Stimulated activated effector memory CD8-positive, alpha-beta T cell treated with anti-CD3 and anti-CD28 coated beads, Interleukin-12 subunit alpha, Interleukin-12 subunit beta, amount 100 ng/mL, for 72 hours (primary cell): Measurements from ENCODE around the gene CA7.

Experiments
- ATAC-seq: fragments of 150-1000 bp; cut with Tn5 transposase; 2 replicates; pipeline ENCODE4 v1.10.0; 2021
- DNase-seq, 2 donors: peaks; one replicate each; pipeline ENCODE4 v3.0.0; 2021 to 2022; ENCODE audit warnings: low spot score in 2 of 2
- H3K27ac Mint-ChIP-seq: one replicate; pipeline ENCODE4 v1.8.0; 2022; ENCODE audit warnings: mild to moderate bottlenecking, mixed read lengths
- H3K36me3 Mint-ChIP-seq: one replicate; pipeline ENCODE4 v1.8.0; 2022; ENCODE audit warnings: mild to moderate bottlenecking, mixed read lengths
- H3K4me1 Mint-ChIP-seq: one replicate; pipeline ENCODE4 v1.8.0; 2022; ENCODE audit warnings: mixed read lengths
- H3K4me3 Mint-ChIP-seq: one replicate; pipeline ENCODE4 v1.8.0; 2022; ENCODE audit warnings: mild to moderate bottlenecking, mixed read lengths
- H3K9me3 Mint-ChIP-seq: one replicate; pipeline ENCODE4 v1.8.0; 2022; ENCODE audit warnings: mixed read lengths

The CA7 gene

DNA sequence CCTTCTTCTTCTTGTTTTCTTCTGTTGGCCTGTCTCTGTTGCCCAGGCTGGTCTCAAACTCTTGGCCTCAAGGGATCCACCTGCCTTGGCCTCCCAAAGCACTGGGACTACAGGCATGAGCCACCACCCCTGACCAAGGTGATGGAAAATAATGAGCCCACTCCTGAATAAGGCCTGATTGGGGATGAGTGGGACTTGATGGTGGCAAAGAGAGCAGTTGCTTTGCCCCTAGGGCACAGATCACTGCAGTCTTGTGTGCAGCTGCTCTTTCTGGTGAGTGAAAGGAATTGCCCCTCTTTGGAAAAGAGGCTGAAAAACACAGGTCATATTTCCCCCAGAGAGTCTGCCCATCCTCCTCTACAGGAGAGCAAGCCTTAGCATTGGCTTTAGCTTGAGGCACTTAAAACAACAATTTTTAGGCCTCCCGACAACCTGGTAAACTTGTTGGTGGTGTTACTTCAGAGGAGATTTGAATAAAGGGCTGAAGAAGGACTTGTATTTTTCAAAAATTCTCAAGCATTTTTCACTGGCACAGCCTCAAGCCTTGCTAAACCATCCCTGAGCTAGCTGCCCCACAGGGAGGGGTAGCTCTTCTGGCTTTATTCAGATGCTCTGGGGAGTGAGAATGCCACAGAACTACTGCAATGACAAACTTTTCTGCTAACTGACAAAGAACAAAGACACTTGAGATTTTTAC lies 30.0 kb downstream of the CA7 start:
- DNase-seq (peak in 1 of 2 donors; percentile 66), ATAC-seq (peak; percentile 57)
- Mint-ChIP-seq H3K27ac (peak overlapping the region; percentile 97), H3K4me1 (peaks cover 61% of the 10 kb centered on the region), H3K9me3 (peaks cover 4% of the 10 kb centered on the region), H3K36me3 (peaks cover 29% of the 10 kb centered on the region), H3K4me3 (peak overlapping the region; percentile 84)

DNA sequence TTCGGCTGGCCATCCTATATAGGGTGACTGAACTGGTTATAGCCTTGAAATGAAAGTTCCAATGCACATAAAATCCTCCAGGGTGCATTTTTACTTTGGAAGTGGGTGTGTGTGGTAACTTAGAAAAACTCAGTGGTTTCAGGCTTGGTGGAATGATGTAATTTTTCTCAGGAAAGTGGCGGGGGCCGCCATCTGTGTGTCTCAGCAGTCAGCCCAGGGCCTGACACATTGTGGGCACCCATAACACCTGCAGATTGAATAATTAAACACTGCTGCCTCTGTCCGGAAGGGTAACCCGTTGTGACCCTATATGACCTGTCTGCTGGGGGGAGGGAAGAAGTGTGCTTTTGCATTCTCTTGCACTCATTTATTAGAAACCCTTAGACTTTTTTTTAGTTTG lies 33.9 kb downstream of the CA7 start:
- H3K9me3 Mint-ChIP-seq, result peaks cover 4% of the 10 kb centered on the region
- peaks cover 57% of the 10 kb centered on the region for H3K4me1 Mint-ChIP-seq
- peak overlapping the region; percentile 97 for H3K4me3 Mint-ChIP-seq
- H3K36me3 Mint-ChIP-seq, result peaks cover 50% of the 10 kb centered on the region
- H3K27ac Mint-ChIP-seq, result peak overlapping the region; percentile 84
- DNase-seq (peak; percentile 47 to 77), ATAC-seq (peak; percentile 66)

DNA sequence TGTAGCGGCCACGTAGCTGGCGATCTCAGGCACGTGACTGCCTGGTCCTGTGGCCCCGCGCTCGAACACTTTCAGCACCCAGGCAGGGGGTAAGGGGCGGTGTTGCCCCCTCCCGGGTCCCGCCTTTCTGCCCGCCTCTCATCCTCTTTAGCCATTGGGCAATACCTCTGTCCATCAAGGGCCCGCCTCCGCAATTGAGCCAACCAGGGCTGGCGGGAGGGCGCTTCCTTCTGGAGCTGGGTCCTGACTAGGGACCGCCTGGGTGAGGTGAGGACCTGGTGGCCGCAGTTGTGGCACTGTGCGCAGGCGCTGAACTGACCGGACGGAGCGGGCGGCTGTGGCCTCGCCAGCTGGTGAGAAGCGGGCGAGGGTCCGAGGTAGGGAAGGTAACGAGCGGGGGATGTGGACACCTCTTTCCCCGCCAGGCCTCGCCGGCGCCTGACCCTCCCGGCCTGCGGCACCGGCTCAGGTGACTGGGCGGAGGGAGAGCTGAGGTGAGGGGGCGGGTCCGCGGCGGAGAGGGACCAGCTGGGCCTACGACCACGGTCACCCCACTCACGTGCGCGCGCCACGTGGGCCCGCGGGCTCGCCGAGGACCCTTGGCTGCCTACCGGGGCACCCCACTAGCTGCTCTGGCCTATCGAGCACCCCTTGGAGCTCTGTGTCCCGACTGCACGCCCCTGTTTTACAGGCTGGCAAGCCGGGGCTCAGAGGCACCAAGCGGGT lies 36.2 kb downstream of the CA7 start, which contains the start of gene PDP2:
PDP2 (plus strand) TSS at position 228 of the 726 bp plus-strand sequence. CDS start 3,770 bp downstream, outside the sequence.
- H3K36me3 Mint-ChIP-seq, result peaks cover 61% of the 10 kb centered on the region
- DNase-seq (peak; percentile 85 to 97), ATAC-seq (peak; percentile 92)
- H3K27ac Mint-ChIP-seq, result peak within 1 kb of the TSS; percentile 91
- peak within 1 kb of the TSS; percentile 97 for H3K4me3 Mint-ChIP-seq
- H3K4me1 Mint-ChIP-seq, result peaks cover 46% of the 10 kb centered on the region
- H3K9me3 Mint-ChIP-seq, result peaks cover 4% of the 10 kb centered on the region

DNA sequence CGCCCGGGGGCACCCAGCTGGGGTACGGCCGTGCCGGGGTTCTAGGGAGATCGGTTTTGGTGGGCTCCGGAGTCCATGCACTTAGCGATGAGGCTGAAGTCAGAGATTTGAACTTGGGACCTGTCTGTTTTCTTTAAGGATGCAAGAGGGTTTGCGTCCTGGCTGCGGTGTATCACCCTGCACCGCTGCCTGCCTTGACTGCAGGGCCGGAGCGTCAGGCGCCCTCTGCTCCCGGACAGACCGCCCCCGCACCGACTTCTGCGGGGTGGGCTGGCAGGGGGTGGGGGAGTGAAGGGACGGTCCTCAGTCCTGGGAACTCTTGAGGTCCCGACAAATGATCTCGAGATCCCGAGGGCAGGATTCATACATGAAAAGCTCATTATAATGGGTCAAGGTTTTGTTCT lies 36.8 kb downstream of the CA7 start:
- ATAC-seq (peak; percentile 1), DNase-seq (no peak)
- Mint-ChIP-seq H3K4me3 (peak overlapping the region; percentile 97), H3K4me1 (peaks cover 46% of the 10 kb centered on the region), H3K36me3 (peaks cover 64% of the 10 kb centered on the region), H3K9me3 (peaks cover 3% of the 10 kb centered on the region), H3K27ac (peak overlapping the region; percentile 91)

DNA sequence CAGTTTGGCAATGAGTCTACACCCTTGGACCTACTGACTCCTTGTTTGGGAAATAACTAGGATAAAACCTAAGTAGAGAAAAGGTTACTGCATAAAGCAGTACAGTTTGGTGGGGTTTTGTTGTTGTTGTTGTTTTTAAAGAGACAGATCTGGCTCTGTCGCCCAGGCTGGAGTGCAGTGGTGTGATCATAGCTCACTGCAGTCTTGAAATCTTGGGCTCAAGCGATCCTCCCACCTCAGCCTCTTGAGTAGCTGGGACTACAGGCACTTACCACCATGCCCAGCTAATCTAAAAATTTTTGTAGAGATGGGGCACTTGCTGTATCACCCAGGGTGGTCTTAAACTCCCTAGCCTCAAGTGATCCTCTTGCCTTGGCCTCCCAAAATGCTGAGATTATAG lies 37.3 kb downstream of the CA7 start:
- no peak for DNase-seq
- Mint-ChIP-seq H3K27ac (no peak overlapping the region), H3K4me1 (peaks cover 45% of the 10 kb centered on the region), H3K36me3 (peaks cover 64% of the 10 kb centered on the region), H3K9me3 (no peaks in the 10 kb centered on the region), H3K4me3 (peak overlapping the region; percentile 97)
- ATAC-seq, result no peak

DNA sequence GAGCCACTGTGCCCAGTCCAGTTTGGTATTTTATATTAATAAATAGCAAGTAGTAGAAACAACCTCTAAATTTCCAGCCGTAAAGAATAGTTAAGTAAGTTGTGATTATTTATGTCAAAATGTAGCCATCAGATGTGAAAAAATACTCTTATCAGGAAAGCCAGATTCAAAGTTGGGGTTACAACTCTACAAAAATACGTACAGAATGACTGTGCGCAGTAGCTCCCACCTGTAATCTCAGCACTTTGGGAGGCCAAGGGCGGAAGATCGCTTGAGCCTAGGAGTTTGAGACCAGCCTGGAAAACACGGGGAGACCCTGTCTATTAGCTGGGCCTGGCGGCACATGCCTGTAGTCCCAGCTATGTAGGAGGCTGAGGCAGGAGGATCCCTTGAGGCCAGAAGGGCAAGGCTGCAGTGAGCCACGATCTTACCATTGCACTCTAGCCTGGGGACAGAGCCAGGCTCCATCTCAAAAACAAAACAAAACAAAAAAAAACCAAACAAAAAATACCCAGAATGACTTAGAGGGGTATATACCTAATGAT lies 37.8 kb downstream of the CA7 start:
- no peak for ATAC-seq

DNA sequence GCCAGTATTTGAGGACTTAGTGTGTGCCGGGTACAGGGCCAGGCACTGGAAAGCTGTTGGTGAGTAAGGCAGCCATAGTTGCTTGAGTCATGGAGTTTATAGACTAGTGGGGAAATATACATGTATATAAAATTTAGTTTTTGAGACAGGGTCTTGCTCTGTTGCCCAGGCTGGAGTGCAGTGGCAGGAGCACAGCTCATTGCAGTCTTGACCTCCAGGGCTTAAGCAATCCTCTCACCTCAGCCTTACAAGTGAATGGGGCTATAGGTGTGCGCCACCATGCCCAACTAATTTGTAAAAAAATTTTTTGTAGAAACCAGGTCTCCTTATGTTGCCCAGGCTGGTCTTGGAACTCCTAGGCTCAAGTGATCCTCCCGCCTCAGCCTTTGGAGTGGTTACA lies 38.5 kb downstream of the CA7 start:
- Mint-ChIP-seq H3K36me3 (peaks cover 75% of the 10 kb centered on the region), H3K27ac (no peak overlapping the region), H3K4me1 (peaks cover 54% of the 10 kb centered on the region), H3K4me3 (peak overlapping the region; percentile 97), H3K9me3 (no peaks in the 10 kb centered on the region)
- DNase-seq (no peak), ATAC-seq (no peak)

More for the DNA sequence above, 37.8 kb downstream of the CA7 start:
- Mint-ChIP-seq H3K4me3 (peak overlapping the region; percentile 97), H3K4me1 (peaks cover 50% of the 10 kb centered on the region), H3K9me3 (no peaks in the 10 kb centered on the region), H3K36me3 (peaks cover 69% of the 10 kb centered on the region), H3K27ac (no peak overlapping the region)
- no peak for DNase-seq

DNA sequence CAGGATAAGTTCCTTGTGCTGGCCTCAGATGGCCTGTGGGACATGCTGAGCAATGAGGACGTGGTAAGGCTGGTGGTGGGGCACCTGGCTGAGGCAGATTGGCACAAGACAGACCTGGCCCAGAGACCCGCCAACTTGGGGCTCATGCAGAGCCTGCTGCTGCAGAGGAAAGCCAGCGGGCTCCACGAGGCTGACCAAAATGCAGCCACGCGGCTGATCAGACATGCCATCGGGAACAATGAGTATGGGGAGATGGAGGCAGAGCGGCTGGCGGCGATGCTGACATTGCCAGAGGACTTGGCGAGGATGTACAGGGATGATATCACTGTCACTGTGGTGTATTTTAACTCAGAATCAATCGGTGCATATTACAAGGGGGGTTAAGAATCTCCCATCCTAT lies 41.3 kb downstream of the CA7 start:
- Mint-ChIP-seq H3K27ac (no peak overlapping the region), H3K36me3 (peaks cover 87% of the 10 kb centered on the region), H3K4me3 (no peak overlapping the region), H3K4me1 (peaks cover 44% of the 10 kb centered on the region), H3K9me3 (no peaks in the 10 kb centered on the region)
- DNase-seq (no peak), ATAC-seq (no peak)

DNA sequence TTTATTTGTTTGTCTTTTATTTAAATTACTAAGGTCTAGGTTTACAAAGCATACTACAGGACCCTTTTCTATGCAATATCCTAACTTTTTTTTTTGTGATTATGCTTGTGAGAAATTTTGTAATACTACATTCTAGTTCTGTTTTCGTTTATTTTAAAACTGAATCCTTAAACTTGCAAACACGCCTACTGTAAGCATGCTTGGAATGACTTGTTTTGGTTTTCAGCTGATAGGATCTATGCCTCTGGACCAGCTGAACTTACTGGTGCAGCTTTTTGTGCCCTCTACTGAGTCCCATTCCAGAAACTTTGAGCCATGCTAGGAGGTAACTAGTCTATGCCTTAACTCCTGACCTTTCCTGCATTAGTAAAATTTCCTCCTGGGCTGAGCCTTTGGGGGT lies 42.1 kb downstream of the CA7 start:
- DNase-seq (no peak), ATAC-seq (no peak)
- Mint-ChIP-seq H3K9me3 (no peaks in the 10 kb centered on the region), H3K27ac (no peak overlapping the region), H3K36me3 (peaks cover 94% of the 10 kb centered on the region), H3K4me3 (no peak overlapping the region), H3K4me1 (peaks cover 44% of the 10 kb centered on the region)

DNA sequence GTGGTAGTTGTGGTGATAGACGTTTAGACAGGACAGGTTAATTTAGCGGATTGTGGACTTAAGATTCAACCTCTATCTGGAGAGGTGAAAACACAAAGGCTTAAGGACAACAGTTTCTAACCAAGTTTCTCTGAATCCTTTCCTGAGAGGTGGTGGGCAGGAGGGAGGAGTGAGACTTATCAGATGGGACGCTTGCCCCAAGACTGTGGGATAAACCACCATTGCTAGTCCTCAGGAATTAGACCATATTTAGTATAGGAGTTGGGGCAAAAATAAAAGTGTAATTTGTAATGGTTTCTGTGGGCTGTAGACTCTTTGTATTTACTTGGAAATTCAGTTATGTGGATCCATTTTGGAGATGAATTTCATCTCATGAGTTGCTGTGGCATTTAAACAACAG lies 42.7 kb downstream of the CA7 start:
- Mint-ChIP-seq H3K36me3 (peaks cover 98% of the 10 kb centered on the region), H3K9me3 (no peaks in the 10 kb centered on the region), H3K4me3 (no peak overlapping the region), H3K4me1 (peaks cover 44% of the 10 kb centered on the region), H3K27ac (no peak overlapping the region)
- DNase-seq, result no peak
- no peak for ATAC-seq

DNA sequence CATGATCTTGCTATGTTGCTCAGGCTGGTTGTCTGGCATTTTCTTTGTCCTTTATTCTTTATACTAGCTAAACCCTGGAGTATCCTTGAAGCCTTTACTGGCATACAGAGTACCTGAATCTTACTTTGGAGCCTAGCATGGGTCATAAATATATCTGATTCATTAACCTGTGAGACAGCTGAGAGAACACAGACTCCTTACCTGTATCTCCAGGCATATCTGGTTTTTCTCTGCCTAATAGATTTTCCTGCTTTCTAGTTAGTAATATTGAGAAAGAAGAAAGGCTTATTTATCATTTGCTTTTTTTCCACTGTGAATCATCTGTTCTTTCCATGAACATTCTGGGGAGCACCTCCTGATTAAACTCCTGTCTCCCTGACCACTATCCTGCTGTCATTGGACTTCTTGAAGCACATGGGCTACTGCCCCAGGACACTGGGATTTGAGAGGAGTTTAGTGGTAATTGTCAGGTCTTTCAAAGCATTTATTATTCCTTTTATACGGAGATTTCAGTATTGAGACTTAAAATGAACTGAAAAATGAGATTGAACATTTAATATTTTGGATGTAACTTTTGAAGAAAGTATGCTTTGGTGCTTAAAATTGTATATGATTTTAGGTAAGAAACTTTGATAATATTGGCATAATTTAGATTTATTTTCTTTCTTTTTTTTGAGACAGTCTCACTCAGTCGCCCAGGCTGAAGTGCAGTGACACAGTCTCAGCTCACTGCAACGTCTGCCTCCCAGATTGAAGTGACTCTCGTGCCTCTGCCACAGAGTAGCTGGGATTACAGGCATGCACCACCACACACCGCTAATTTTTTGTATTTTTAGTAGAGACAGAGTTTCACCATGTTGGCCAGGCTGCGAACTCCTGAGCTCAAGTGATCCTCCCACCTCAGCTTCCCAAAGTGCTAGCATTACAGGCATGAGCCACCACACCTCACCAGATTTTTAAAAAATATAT lies 44.7 kb downstream of the CA7 start:
- H3K4me3 Mint-ChIP-seq, result no peak overlapping the region
- H3K27ac Mint-ChIP-seq, result peak overlapping the region; percentile 71
- no peak for DNase-seq

DNA sequence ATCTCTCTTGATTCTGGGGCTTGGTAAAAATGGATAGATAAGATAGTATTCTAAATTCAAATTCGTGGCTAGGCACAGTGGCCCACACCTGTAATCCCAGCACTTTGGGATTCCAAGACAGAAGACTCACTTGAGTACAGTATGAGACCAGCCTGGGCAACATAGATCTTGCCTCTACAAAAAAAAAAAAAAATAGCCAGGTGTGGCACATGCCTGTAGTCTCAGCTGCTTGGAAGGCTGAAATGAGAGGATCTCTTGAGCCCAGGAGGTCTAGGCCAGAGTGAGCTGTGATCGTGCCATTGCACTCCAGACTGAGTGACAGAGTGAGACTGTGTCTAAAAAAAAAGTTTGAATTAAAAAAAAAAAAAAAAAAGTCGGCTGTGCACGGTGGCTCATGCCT lies 45.4 kb downstream of the CA7 start:
- ATAC-seq (no peak), DNase-seq (no peak)
- Mint-ChIP-seq H3K27ac (peak overlapping the region; percentile 71), H3K36me3 (peaks cover 88% of the 10 kb centered on the region), H3K4me3 (no peak overlapping the region), H3K4me1 (peaks cover 46% of the 10 kb centered on the region), H3K9me3 (no peaks in the 10 kb centered on the region)

More for the DNA sequence above, 44.7 kb downstream of the CA7 start:
- H3K9me3 Mint-ChIP-seq, result no peaks in the 10 kb centered on the region
- peaks cover 89% of the 10 kb centered on the region for H3K36me3 Mint-ChIP-seq
- ATAC-seq, result no peak
- peaks cover 44% of the 10 kb centered on the region for H3K4me1 Mint-ChIP-seq

DNA sequence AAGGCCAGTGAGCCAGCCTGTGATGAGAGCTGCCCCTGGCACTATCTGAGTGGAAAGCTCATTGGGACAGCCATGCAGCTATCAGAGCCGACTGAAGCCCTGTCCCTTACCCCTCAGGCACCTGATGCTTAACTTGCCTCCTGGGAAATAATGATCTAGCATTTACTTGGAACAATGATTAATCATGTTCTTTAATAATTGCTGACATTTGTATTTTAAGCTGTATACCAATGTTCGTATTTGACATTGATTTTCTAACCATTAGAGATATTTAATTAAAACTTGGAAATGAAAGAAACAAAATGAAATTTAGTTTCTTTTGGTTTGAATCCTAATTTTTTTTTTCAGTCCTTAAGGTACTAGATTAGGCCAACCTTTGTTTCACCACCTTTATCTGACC lies 46.6 kb downstream of the CA7 start:
- Mint-ChIP-seq H3K36me3 (peaks cover 85% of the 10 kb centered on the region), H3K27ac (no peak overlapping the region), H3K4me3 (no peak overlapping the region), H3K9me3 (no peaks in the 10 kb centered on the region), H3K4me1 (peaks cover 46% of the 10 kb centered on the region)
- ATAC-seq, result no peak
- DNase-seq, result no peak

DNA sequence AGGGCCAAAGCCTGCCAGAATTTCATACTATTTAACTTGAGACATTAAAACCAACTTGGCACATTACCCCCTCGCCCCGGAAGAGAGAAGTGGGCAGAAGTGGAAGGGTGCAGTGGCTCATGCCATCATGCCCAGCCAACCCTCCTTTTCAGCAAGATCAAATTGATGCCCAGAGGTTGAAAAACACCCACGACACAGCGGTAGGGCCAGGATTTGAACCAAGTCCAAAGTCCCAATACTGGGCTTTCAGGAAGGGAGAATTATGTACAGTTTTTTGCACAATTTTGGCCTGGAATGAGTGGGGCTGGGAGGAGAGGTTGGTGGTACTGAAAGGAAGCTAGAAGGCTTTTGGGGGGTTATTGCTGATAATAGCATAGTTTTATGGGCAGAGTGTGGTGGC lies 47.1 kb downstream of the CA7 start:
- H3K27ac Mint-ChIP-seq, result no peak overlapping the region
- DNase-seq (no peak), ATAC-seq (no peak)
- peaks cover 82% of the 10 kb centered on the region for H3K36me3 Mint-ChIP-seq
- no peak overlapping the region for H3K4me3 Mint-ChIP-seq
- H3K9me3 Mint-ChIP-seq, result no peaks in the 10 kb centered on the region
- peaks cover 46% of the 10 kb centered on the region for H3K4me1 Mint-ChIP-seq

DNA sequence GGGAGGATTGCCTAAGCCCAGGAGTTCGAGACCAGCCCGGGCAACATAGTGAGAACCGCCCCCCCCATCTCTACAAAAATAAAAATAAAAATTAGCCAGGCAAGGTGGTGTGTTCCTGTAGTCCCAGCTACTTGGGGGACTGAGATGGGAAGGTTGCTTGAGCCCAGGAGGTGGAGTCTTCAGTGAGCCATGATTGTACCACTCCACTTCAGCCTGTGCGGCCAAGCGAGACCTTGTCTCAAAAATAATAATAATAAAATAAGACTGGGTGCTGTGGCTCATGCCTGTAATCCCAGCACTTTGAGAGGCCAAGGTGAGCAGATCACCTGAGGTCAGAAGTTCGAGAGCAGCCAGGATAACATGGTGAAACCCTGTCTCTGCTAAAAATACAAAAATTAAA lies 47.6 kb downstream of the CA7 start:
- DNase-seq (no peak), ATAC-seq (no peak)
- Mint-ChIP-seq H3K4me3 (no peak overlapping the region), H3K27ac (no peak overlapping the region), H3K36me3 (peaks cover 78% of the 10 kb centered on the region), H3K4me1 (peaks cover 42% of the 10 kb centered on the region), H3K9me3 (no peaks in the 10 kb centered on the region)
